HUES64 (cell line): ENCODE measurements around the gene LDB2.

Source experiments
- H3K27ac ChIP-seq: 2 replicates; pipeline ENCODE4 v1.7.0; 2013; ENCODE audit warnings: low read depth, low read length, inconsistent platforms
- H3K27me3 ChIP-seq: 2 replicates; pipeline ENCODE4 v1.6.1; 2013; ENCODE audit warnings: mild to moderate bottlenecking, low read length; ENCODE audit not compliant: insufficient read depth
- H3K36me3 ChIP-seq: 2 replicates; pipeline ENCODE4 v1.6.1; 2013; ENCODE audit warnings: mild to moderate bottlenecking, low read length; ENCODE audit not compliant: insufficient read depth
- H3K4me1 ChIP-seq: 2 replicates; pipeline ENCODE4 v1.6.1; 2013; ENCODE audit warnings: mild to moderate bottlenecking, low read length, moderate library complexity; ENCODE audit not compliant: insufficient read depth
- H3K4me3 ChIP-seq: 2 replicates; pipeline ENCODE4 v1.5.1; 2013; ENCODE audit warnings: mild to moderate bottlenecking, low read length, moderate library complexity
- H3K9ac ChIP-seq: 2 replicates; pipeline ENCODE4 v1.6.1; 2013; ENCODE audit warnings: mild to moderate bottlenecking, low read depth, low read length
- H3K9me3 ChIP-seq: 2 replicates; pipeline ENCODE4 v1.6.1; 2013; ENCODE audit warnings: low read depth, low read length; ENCODE audit not compliant: insufficient read depth
- WGBS: fragments of 150-250, 120-280 bp; methylation state at CpG from one replicate; pipeline ENCODE4 v1.1.7; 2013; ENCODE audit warnings: missing lambda C conversion rate; 5-methylcytosine and 5-hydroxymethylcytosine counted together

Gene LDB2

DNA sequence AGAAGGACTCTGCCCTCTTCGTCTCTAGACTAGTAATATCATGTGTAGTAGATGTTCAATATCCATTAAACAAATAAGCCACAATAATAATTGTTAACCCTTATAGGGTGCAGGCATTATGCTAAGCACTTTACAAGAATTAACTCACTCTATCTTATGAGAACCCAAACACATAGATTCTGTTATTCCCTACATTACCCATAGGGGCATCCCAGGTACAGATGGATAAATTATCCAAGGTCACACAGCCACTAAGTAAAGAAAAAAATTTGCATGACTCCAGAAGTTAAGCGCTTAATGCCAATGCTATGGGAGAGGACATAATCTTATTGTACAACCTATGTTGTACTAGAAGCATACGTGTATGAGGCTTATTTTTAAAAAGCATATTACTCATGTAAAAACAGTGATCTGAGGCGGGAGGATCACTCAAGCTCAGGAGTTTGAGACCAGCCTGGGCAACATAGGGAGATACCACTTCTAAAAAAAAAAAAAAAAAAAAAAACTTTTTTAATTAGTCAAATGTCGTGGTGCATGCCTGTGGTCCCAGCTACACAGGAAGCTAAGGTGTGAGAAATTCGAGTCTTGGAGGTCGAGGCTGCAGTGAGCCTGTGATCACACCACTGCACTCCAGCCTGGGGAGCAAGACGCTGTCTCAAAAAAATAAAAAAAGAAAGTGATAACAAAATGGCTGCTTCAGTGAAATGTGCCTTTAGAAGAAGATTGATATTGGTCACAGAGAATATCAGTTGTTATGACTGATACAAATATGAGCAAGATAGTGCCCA is 13.6 kb downstream of the LDB2 start:
- Histone ChIP-seq H3K4me3 (no peak overlapping the region), H3K27ac (no peak overlapping the region)
- WGBS: 93% methylated on average over 7 of the region's 8 CpGs

DNA sequence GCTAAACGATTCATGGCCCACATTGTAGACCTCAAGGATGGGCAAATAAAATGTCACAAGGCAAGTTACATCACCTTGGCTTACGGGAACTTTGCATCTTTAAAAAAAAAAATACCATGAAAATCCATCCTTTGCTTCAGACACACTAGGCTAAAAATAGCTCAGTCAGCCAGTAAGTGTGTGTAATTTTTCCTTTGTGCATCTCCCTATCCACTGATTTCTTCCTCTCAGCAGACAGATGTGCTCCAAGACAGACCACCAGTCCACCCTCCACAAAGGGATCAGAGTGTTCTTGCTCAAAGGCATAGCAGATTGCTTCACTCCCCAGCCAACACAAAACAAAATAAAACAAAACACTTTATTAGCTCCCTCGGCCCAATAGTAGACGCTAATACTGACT is 14.6 kb downstream of the LDB2 start:
- WGBS: 95% methylated on average over 4 of the region's 4 CpGs
- no peak overlapping the region for H3K27ac ChIP-seq

More for the DNA sequence above, 13.6 kb downstream of the LDB2 start:
- H3K9ac ChIP-seq: no peak overlapping the region
- H3K9me3 ChIP-seq: no peaks in the 10 kb centered on the region
- no peaks in the 10 kb centered on the region for H3K27me3 ChIP-seq
- H3K4me1 ChIP-seq: no peaks in the 10 kb centered on the region; the same call in 1 of the 2 replicates
- H3K36me3 ChIP-seq: peaks cover 27% of the 10 kb centered on the region

DNA sequence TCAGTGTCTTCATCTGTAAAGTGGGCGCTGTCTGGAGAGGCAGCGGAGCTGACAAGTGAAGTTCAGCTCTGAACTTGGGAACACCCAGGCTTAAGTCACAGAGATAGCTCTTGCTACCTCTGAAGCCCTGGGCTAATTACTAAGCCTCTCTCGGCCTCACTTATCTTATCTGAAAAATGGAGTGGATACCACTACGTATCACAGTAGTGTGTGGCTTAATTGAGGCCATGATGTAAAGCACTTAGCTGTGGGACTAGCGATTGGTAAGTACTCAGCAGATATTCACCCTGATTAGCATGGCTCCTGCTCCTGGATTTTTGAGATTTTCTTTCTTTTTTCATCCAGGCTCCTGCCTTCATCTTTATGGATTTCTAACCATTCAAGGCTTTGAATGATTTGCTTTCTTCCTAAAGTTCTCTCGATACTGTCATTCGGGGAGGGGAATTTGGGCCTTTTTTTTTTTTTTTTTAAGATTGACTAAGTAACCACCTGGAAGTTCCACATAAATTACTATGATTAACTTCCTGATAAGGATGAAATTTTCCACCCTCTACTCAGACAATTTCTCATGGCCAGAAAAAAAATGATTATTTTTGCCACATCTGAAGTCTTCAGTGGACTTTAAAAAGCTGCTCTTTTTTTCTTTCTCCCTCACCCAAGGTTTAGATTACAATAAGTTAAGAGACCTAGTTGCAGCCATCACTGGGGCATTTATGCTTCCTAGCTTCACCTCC is 17.1 kb downstream of the LDB2 start:
- Histone ChIP-seq H3K9ac (no peak overlapping the region), H3K36me3 (peaks cover 37% of the 10 kb centered on the region), H3K27me3 (no peaks in the 10 kb centered on the region), H3K4me3 (no peak overlapping the region), H3K27ac (no peak overlapping the region), H3K9me3 (peaks cover 18% of the 10 kb centered on the region), H3K4me1 (no peaks in the 10 kb centered on the region)
- WGBS: over 99% methylated on average over 7 of the region's 7 CpGs

More for the DNA sequence above, 14.6 kb downstream of the LDB2 start:
- Histone ChIP-seq H3K9me3 (peaks cover 6% of the 10 kb centered on the region), H3K36me3 (peaks cover 33% of the 10 kb centered on the region), H3K4me1 (no peaks in the 10 kb centered on the region), H3K4me3 (no peak overlapping the region), H3K27me3 (no peaks in the 10 kb centered on the region), H3K9ac (no peak overlapping the region)

DNA sequence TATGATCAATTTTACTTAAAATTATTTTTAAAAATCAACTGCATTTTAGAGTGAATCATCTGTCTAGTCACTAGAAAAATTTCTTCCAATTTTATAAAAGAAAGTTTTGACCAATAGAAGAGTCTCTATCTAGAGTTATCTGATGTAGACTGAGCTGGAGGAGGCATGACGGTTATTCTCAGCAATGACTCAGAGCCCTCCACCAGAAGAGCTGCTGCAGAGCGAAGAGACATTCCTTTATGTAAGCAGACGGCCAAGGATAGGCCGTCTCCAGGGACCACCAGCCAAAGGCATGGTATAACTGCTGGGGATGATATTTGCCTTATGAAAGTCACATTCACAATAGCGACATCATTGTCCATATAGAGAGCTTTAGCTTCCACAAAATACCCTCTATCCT is 23.0 kb downstream of the LDB2 start:
- no peaks in the 10 kb centered on the region for H3K27me3 ChIP-seq
- WGBS: 84% methylated on average over 5 of the region's 5 CpGs
- H3K9me3 ChIP-seq: peaks cover 18% of the 10 kb centered on the region
- H3K9ac ChIP-seq: no peak overlapping the region
- H3K36me3 ChIP-seq: peaks cover 22% of the 10 kb centered on the region
- no peak overlapping the region for H3K4me3 ChIP-seq
- no peaks in the 10 kb centered on the region for H3K4me1 ChIP-seq
- H3K27ac ChIP-seq: no peak overlapping the region

DNA sequence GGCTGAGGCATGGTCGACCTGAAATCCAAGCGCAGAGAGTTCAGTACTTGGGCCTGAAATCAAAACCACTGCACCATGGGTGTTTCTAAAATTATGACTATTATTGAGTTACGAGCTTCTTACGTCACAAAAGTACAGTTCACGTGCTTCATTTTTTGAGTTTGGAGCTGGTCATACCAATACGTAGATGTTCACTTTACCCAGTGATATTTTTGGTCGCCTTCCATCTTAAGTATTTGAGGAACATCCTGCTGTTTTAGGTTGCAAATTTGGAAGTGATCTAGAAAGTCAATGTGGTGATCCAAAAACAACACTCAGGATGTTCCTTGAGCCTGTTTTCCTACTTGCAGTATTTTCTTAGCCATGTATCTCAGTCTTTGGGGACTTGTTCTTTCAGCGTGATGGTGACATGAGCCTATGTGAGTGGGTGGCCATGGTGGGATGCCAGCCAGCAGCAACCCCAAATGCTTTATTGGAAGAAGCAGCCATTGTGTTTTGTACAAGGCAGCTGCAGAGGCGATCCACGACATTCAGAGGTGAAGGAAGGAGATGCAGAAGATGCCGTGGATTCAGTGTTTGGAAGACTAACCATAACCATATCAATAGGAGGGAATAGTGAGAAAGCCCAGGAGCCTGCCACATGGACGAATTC is 28.7 kb downstream of the LDB2 start:
- Histone ChIP-seq H3K9ac (no peak overlapping the region), H3K4me3 (no peak overlapping the region), H3K36me3 (no peaks in the 10 kb centered on the region; the same call in 1 of the 2 replicates), H3K9me3 (no peaks in the 10 kb centered on the region), H3K27me3 (no peaks in the 10 kb centered on the region), H3K4me1 (peaks cover 6% of the 10 kb centered on the region; the same call in 1 of the 2 replicates), H3K27ac (no peak overlapping the region)
- WGBS: 96% methylated on average over 12 of the region's 12 CpGs

DNA sequence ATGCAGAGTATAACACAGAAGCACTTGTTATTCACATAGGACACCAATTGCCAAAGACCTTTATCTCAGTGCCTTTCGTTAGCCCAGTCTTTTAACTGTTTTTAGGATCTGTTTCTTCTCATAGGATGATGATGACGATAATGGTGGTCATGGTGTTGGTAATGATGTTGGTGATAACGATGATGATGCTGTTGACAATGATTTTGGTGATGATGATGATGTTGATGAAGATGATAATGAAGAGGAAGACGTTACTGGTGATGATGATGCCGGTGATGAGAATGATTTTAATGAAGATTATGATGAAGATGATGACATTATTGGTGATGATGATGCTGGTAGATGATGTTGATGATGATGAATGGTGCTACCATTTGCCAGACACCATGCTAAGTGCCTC is 29.8 kb downstream of the LDB2 start:
- peaks cover 10% of the 10 kb centered on the region; the same call in 1 of the 2 replicates for H3K4me1 ChIP-seq
- no peaks in the 10 kb centered on the region for H3K27me3 ChIP-seq
- H3K27ac ChIP-seq: no peak overlapping the region
- H3K36me3 ChIP-seq: no peaks in the 10 kb centered on the region; the same call in 1 of the 2 replicates
- no peak overlapping the region for H3K9ac ChIP-seq
- no peak overlapping the region for H3K4me3 ChIP-seq
- H3K9me3 ChIP-seq: no peaks in the 10 kb centered on the region
- WGBS: 93% methylated on average over 5 of the region's 5 CpGs

DNA sequence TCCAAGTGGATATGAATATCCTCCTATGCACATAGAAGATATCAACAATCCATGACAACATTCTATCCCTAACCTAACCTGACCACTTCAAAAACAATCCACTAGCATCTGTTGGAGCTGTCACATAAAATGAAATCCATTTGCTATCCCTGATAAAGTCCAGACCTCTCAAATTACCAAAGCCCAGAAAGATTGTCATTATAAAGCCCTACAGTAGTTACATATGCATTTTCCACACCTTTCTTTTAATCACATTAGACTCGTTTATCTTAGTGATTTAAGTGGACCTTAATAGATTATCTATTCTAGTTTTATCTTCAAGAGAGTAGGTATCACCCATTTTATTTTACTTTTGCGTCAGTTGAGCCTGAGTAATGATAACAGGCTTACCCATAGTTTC is 30.6 kb downstream of the LDB2 start:
- Histone ChIP-seq H3K4me1 (peaks cover 16% of the 10 kb centered on the region), H3K36me3 (no peaks in the 10 kb centered on the region; the same call in 1 of the 2 replicates), H3K27me3 (no peaks in the 10 kb centered on the region), H3K9ac (no peak overlapping the region), H3K27ac (no peak overlapping the region), H3K9me3 (no peaks in the 10 kb centered on the region), H3K4me3 (no peak overlapping the region)
- 93% methylated on average over 1 of the region's 2 CpGs for WGBS

DNA sequence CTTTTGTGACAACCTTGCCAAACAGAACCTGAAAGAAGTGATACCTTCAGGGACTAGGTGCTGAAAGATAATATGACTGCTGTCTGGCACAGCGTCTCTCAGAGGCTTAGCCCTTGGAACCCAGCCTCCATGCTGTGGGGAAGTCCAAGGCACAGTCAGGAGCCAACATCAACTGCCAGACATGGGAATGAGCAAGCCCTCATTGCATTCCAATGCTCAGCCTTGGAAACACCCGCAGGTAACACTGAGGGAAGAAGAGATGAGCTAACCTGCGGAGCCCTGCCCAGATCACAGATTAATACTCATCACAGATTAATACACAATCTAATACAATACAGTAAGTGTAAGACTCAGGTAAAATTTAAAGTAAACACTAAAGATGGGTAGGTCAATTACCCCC is 31.5 kb downstream of the LDB2 start:
- WGBS: 90% methylated on average over 2 of the region's 3 CpGs
- H3K4me1 ChIP-seq: peaks cover 16% of the 10 kb centered on the region
- no peaks in the 10 kb centered on the region for H3K9me3 ChIP-seq
- no peaks in the 10 kb centered on the region; the same call in 1 of the 2 replicates for H3K36me3 ChIP-seq
- H3K27ac ChIP-seq: no peak overlapping the region
- no peaks in the 10 kb centered on the region for H3K27me3 ChIP-seq
- no peak overlapping the region for H3K4me3 ChIP-seq
- H3K9ac ChIP-seq: no peak overlapping the region

DNA sequence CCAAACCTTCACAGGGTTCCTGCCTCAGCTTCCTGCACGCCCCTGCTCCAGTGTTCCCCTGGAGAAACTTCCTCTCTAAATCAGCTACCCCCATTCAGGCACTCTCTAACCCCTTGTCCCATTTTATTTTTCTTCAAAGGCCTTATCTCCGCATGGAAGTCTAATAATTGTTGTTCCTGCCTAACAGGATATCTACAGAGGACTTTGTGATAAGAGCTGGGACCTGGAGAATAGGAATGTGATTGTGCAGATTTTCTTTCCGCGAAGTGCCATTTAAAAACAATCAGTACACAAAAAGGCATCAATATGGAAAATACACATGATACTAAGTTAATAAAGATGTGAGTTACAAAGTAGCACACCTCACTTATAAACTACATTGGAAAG is 32.6 kb downstream of the LDB2 start:
- H3K27ac ChIP-seq: no peak overlapping the region
- no peak overlapping the region for H3K4me3 ChIP-seq
- 81% methylated on average over 2 of the region's 4 CpGs for WGBS
- no peaks in the 10 kb centered on the region for H3K27me3 ChIP-seq
- H3K4me1 ChIP-seq: peaks cover 17% of the 10 kb centered on the region
- H3K36me3 ChIP-seq: no peaks in the 10 kb centered on the region; the same call in 1 of the 2 replicates
- no peaks in the 10 kb centered on the region for H3K9me3 ChIP-seq
- no peak overlapping the region for H3K9ac ChIP-seq

DNA sequence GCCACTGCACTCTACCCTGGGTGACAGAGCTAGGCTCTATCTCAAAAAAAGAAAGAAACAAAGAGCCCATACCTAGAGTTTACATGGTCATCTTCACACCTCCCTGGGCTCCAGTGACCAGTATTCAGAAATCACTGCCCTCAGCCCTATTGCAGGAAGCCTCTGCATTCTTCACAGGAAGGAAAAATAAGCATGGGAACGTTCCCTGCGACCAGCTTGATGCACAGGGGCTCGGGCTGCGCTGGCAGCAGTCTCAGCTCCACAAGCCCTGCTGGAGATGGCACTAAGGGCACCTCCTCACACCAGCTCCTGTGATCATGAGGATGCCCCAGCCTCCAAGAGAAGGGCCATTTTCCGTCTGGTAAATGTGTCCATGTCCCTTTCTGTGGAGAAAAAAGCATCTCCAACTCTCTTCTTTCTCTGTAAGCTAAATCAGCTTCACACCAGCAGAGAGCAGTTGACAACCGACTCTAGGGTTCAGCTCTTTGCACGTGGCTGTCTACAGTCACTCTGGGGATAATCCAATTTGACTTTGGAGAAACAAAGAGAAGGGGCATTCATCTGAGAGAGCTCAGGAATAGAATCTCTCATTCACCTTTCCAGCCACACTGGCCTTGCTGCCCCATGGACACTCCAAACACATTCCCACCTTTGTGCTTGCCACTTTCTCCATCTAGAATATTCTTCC is 33.1 kb downstream of the LDB2 start:
- no peaks in the 10 kb centered on the region for H3K27me3 ChIP-seq
- no peak overlapping the region for H3K4me3 ChIP-seq
- H3K27ac ChIP-seq: no peak overlapping the region
- H3K9me3 ChIP-seq: no peaks in the 10 kb centered on the region
- 95% methylated on average over 7 of the region's 7 CpGs for WGBS
- H3K36me3 ChIP-seq: no peaks in the 10 kb centered on the region; the same call in 1 of the 2 replicates
- H3K9ac ChIP-seq: no peak overlapping the region
- H3K4me1 ChIP-seq: peaks cover 22% of the 10 kb centered on the region
